K562 (cell line): ENCODE measurements around the gene ZNF692. TPM values are rescaled to one million over a fixed set of nuclear protein-coding genes. Genes with fewer than 3 reads are reported as not detected.

ENCODE experiments used
- CEBPZ ChIP-seq: fragments of 150-350 bp; IDR thresholded peaks from 2 replicates; pipeline ENCODE4 v1.6.1; 2014; ENCODE audit warnings: low read depth, mild to moderate bottlenecking, low read length, borderline replicate concordance
- DEAF1 ChIP-seq: fragments of 450-650 bp; formaldehyde crosslinking; IDR thresholded peaks from 2 replicates; pipeline ENCODE4 v1.4.0; 2020; ENCODE audit warnings: mild to moderate bottlenecking, moderate library complexity
- DMBX1 ChIP-seq: fragments of 250-450 bp; sonication (Bioruptor Pico); IDR thresholded peaks from 2 replicates; pipeline ENCODE4 v1.8.0; 2022; ENCODE audit warnings: inconsistent platforms, mild to moderate bottlenecking, moderate library complexity, borderline replicate concordance
- EP400 ChIP-seq: fragments of 450-650 bp; IDR thresholded peaks from 2 replicates; pipeline ENCODE4 v1.6.1; 2017; ENCODE audit warnings: antibody characterized with exemption, mild to moderate bottlenecking, moderate library complexity
- HNRNPUL1 ChIP-seq: fragments of 200-400 bp; formaldehyde crosslinking; IDR thresholded peaks from 2 replicates; pipeline ENCODE4 v1.6.1; 2017; ENCODE audit warnings: low read length
- KLF13 ChIP-seq: fragments of 450-650 bp; IDR thresholded peaks from 2 replicates; pipeline ENCODE4 v1.6.1; 2016; ENCODE audit warnings: missing genetic modification characterization, low read depth, mild to moderate bottlenecking, missing compliant biosample characterization, moderate library complexity, borderline replicate concordance
- KLF6 ChIP-seq: fragments of 250-450 bp; sonication (Bioruptor Pico); IDR thresholded peaks from 2 replicates; pipeline ENCODE4 v1.4.0; 2020; ENCODE audit warnings: mild to moderate bottlenecking, moderate library complexity, borderline replicate concordance
- MLLT1 ChIP-seq, 2 experiments: fragments of 450-650 bp; IDR thresholded peaks; 2 replicates each; pipeline ENCODE4 v1.6.1; 2016
- MXI1 ChIP-seq: IDR thresholded peaks from 2 replicates; pipeline ENCODE4 v1.6.1; 2011; ENCODE audit warnings: low read depth, mild to moderate bottlenecking, improper control_type of control experiment, low read length
- NCOA1 ChIP-seq: fragments of 450-650 bp; IDR thresholded peaks from 2 replicates; pipeline ENCODE4 v1.6.1; 2016; ENCODE audit warnings: low read depth
- RFX5 ChIP-seq: IDR thresholded peaks from 2 replicates; pipeline ENCODE4 v1.6.1; 2011; ENCODE audit warnings: low read depth, mild to moderate bottlenecking, improper control_type of control experiment, low read length
- RUNX1 ChIP-seq: sonication (generic); IDR thresholded peaks from 2 replicates; pipeline ENCODE4 v1.6.1; 2016; ENCODE audit warnings: antibody characterized with exemption, low read depth
- SIRT6 ChIP-seq: IDR thresholded peaks from one replicate; pipeline ENCODE4 v1.6.1; 2012; ENCODE audit warnings: low read depth, mild to moderate bottlenecking, control low read depth, inconsistent platforms, low read length, moderate library complexity
- STAG1 ChIP-seq: sonication (generic); formaldehyde crosslinking; IDR thresholded peaks from 2 replicates; pipeline ENCODE4 v1.5.0; 2020; ENCODE audit warnings: missing genetic modification reagents, borderline replicate concordance
- TAF9B ChIP-seq: fragments of 450-650 bp; IDR thresholded peaks from 2 replicates; pipeline ENCODE4 v1.6.1; 2018; ENCODE audit warnings: mild to moderate bottlenecking; ENCODE audit not compliant: partially characterized antibody
- TCF7 ChIP-seq: sonication (generic); IDR thresholded peaks from 2 replicates; pipeline ENCODE4 v1.6.1; 2016; ENCODE audit warnings: antibody characterized with exemption, borderline replicate concordance
- ZC3H4 ChIP-seq: sonication (generic); formaldehyde crosslinking; IDR thresholded peaks from 2 replicates; pipeline ENCODE4 v1.9.0; 2021; ENCODE audit warnings: missing genetic modification reagents, borderline replicate concordance
- ZNF212 ChIP-seq: fragments of 450-650 bp; formaldehyde crosslinking; IDR thresholded peaks from 2 replicates; pipeline ENCODE4 v1.4.0; 2020; ENCODE audit warnings: mild to moderate bottlenecking
- polyA plus RNA-seq, 8 experiments: library from polyadenylated mRNA; depleted of rRNA in 4 of 8; stranded (reverse) in 5 of 8; unstranded in 3 of 8; fragments of >200 nt; fragmentation: Nextera tagmentation in 2 of 8; fragmentation: Illumina TruSeq in 1 of 8; extraction: Ambion mirVana in 2 of 8; extraction: Trizol in 1 of 8; gene quantifications; 2 replicates each; pipeline versions ENCODE4 v1.2.1 to v1.2.3, GENCODE V29; 2011 to 2014; ENCODE audit warnings: inconsistent platforms in 1 of 8, missing spikeins in 1 of 8
- total RNA-seq, 7 experiments: library from RNA; depleted of rRNA in 6 of 7; stranded (reverse); fragments of >200 nt in 6 of 7; fragmentation: Illumina TruSeq in 2 of 7; extraction: Trizol in 2 of 7; gene quantifications; 2 replicates each; pipeline versions ENCODE4 v1.2.1 to v1.2.3, GENCODE V29; 2011 to 2021; ENCODE audit warnings: low replicate concordance in 1 of 7
- TF ChIP-seq, protein P1 (sequence below), 2 experiments: fragments of 250-450 bp in 1 of 2; fragments of 450-650 bp in 1 of 2; sonication (Bioruptor Pico) in 1 of 2; IDR thresholded peaks; 2 replicates each; pipeline versions ENCODE4 v1.6.1 to v1.8.0; 2016 to 2021; ENCODE audit warnings: mild to moderate bottlenecking in 2 of 2, moderate library complexity in 2 of 2, missing compliant biosample characterization in 1 of 2, missing genetic modification characterization in 1 of 2
- TF ChIP-seq, protein P2 (sequence below): fragments of 200-800 bp; sonication (Bioruptor generic); IDR thresholded peaks from 2 replicates; pipeline ENCODE4 v1.6.1; 2017; ENCODE audit warnings: missing genetic modification characterization, missing compliant biosample characterization

ZNF692 gene
- total and polyA plus RNA-seq, 9 of the 15 experiments (the other 6 are each of a cell fraction or from before 2014, with no cell fraction given): 8.4 to 143 (median 55.9) TPM

GRCh38 chr1:248873409-248873992 lies 14.6 kb upstream of the ZNF692 start (continued):
- TF ChIP-seq CEBPZ: no peak
- no peak for TF ChIP-seq MXI1
- 0 out of 2 replicates have a peak, but pooled peaks have one; percentile 11 for TF ChIP-seq TCF7
- TF ChIP-seq EP400: peak; percentile 42
- TF ChIP-seq MLLT1 (IDR thresholded peaks at IDR 0.05): no peak; a peak in 2 of 4 replicates
- TF ChIP-seq DEAF1 (CRISPR knock-in tag): peak; percentile 39; the same call in 1 of the 2 replicates
- TF ChIP-seq ZC3H4 (CRISPR knock-in tag): no peak
- no peak for TF ChIP-seq STAG1
- no peak for TF ChIP-seq KLF6 (CRISPR knock-in tag)
- TF ChIP-seq RUNX1: no peak
- TF ChIP-seq, protein P1, sequence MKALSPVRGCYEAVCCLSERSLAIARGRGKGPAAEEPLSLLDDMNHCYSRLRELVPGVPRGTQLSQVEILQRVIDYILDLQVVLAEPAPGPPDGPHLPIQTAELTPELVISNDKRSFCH (CRISPR knock-in tag; IDR thresholded peaks at IDR 0.05): no peak
- TF ChIP-seq, protein P1 (tag; IDR thresholded peaks at IDR 0.05): no peak
- no peak for TF ChIP-seq NCOA1
- TF ChIP-seq DMBX1: no peak
- no peak for TF ChIP-seq HNRNPUL1
- no peak for TF ChIP-seq ZNF212 (CRISPR knock-in tag)
- no peak for TF ChIP-seq KLF13
- TF ChIP-seq, protein P2, sequence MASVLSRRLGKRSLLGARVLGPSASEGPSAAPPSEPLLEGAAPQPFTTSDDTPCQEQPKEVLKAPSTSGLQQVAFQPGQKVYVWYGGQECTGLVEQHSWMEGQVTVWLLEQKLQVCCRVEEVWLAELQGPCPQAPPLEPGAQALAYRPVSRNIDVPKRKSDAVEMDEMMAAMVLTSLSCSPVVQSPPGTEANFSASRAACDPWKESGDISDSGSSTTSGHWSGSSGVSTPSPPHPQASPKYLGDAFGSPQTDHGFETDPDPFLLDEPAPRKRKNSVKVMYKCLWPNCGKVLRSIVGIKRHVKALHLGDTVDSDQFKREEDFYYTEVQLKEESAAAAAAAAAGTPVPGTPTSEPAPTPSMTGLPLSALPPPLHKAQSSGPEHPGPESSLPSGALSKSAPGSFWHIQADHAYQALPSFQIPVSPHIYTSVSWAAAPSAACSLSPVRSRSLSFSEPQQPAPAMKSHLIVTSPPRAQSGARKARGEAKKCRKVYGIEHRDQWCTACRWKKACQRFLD (CRISPR knock-in tag): no peak
- TF ChIP-seq TAF9B: peak; percentile 2
- no peak for TF ChIP-seq RFX5
- no peak for TF ChIP-seq SIRT6
